ENCODE data around the gene TAS2R60.

DNA sequence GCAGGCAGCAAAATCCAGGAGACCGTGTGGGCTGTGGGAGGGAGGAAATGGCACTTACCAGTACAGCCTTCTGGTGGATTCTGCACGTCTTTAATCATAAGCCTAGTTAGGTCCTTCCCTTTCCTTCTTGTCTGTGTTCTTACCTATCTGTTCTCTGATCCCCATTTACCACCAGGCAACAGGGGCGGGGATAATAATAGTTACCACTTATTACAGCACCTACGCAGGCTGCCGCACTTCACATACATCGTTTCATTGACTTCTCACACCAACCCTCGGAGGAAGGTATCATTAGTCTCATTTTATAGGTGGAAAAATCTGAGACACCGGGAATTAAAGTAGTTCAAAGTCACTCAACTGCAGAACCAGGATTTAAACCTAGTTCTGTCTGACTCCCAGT, 30.1 kb upstream of the TAS2R60 start:
- TF ChIP-seq CTCF (conservative IDR thresholded peaks at IDR 0.05), result no peak
- TF ChIP-seq ZFX (IDR thresholded peaks at IDR 0.05), result no peak
